ENCODE data around the gene KNTC1.
"Not testable (repeated sequence)": the region's sequence is repeated elsewhere in the genome, so short reads cannot be mapped to it uniquely, and the experiment has no call there.

KNTC1 gene

DNA sequence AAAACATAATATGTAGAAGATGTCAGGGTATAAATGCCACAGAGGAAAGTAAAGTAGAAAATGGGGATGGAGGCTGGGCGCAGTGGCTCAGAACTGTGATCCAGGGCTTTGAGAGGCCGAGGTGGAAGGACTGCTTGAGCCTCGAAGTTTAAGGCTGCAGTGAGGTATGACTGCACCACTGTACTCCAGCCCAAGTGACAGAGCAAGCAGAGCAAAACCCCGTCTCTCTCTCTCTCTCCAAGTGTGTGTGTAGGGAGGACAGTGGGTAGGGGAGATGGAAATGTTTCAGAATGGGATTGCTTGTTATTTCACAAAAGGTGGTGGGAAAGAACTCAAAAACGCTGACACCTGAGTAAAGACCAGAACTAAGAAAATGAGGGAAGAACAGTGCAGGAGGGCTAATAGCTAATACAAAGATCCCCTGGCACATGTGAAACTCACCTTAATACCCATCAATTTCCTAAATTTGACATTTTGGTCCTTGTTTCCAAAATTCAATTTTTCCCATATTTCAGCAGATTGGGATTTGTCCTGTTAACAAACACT is 20.6 kb upstream of the KNTC1 start:
- DNase-seq, result no peak

DNA sequence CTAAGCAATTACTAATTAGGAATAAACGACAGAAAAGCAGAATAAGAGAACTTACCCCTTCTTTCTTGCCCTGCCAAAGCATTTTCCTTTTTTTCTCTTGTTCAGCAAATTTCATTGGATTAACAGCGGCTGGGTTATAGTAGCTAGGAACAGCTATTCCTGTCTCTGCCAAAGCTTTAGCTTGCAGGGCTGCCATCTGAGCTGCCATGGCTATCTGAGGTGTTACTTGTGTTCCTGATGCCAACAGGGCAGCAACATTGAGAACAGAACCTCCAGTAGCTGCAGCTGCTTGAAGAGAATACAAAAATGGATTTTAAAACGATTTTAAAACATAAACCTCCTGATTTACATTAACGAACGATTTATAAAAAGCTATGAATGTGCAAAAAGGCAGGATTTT is 18.9 kb upstream of the KNTC1 start:
- DNase-seq, result no peak

DNA sequence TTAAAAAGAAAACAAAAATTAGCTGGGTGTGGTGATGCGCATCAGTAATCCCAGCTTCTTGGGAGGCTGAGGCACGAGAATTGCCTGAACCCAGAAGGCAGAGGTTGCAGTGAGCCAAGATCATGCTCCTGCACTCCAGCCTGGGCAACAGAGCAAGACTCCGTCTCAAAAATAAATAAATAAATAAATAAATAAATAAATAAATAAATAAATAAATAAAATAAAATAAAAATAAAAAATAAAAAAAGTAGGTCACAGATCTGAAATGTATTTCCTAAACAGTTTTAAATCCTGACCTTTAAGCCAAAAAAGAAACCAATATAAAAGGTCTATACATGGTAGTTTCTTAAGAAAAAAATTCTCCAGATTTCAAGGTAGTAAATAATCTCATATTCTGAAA is 14.0 kb upstream of the KNTC1 start:
- not testable (repeated sequence) for DNase-seq

DNA sequence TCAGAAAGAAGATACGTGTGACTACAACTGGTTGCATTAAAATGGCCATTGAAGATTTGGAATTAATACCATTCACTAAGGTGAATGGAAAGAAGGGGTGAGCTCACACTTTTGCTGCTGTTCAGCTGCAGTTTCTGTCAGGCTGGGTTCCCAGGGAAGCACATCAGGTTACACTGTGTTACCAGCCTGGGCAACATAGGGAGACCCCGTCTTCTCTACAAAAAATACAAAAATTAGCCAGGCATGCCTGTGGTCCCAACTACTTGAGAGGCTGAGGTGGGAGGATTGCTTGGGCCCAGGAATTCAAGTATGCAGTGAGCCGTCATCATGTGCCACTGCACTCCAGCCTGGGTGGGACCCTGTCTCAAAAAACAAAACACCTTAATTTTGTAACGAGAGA is 13.4 kb upstream of the KNTC1 start:
- no peak for DNase-seq

DNA sequence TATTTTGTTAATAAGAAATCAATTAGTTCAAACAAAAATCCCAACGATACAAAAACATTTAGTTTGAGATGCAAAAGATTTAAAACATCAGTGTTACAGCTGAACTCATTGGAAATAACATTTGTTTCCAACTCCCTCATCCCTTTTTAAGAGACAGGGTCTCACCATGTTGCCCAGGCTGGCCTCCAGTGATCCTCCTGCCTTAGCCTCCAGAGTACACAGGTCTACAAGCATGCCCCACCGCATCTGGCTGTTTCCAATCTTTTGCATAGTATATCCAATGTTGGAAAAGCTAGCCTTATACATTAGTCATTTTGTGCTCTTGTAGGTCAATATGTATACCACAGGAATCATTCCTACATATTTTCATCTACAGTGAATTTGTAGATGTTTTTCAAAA is 11.8 kb upstream of the KNTC1 start:
- no peak for DNase-seq

DNA sequence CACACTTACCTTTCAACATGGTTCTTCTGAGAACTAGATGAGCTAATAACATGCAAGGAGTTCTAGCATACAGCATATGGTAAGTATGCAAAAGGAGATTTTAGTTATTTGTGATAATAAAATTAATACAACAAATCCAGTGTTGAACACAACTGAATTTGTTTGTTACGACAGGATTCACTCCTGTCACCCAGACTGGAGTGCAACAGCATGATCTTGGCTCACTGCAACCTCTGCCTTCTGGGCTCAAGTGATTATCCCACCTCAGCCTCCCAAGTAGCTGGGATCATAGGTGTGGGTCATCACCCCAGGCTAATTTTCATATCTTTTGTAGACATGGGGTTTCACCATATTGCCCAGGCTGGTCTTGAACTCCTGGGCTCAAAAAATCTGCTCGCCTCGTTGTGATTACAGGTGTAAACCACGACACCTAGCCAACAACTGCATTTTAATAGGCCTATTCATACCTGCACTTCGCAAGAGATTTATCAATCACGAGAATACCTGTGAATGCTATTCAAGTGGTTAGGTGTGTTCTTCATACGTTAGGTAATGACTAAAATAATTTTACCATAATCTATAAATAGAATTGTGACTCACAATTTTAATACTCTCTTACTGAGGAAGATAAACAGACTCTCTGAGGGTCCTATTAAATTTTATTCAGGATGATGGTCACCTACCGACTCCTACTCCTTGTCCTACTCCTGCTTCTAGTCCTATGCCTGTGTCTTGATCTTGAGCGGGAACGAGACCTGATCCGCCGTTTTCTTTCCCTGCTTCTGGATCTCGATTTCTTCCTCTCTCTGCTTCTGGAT is 10.3 kb upstream of the KNTC1 start:
- DNase-seq, result no peak

DNA sequence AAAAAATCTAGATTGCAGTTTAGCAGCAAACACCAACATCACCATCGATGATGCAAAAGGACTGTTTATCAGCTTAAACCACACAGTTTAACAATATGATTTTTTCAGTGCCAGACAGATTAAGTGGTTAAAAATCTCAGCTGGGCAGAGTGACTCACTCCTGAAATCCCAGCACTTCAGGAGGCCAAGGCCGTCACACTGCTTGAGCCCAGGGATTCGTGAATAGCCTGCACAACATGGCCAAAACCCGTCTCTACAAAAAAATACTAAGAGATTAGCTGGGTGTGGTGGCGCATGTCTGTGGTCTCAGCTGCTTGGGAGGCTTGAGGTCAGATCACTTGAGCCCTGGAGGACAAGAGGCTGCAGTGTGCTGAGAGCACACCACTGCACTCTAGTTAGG is 9.2 kb upstream of the KNTC1 start:
- DNase-seq, result no peak

DNA sequence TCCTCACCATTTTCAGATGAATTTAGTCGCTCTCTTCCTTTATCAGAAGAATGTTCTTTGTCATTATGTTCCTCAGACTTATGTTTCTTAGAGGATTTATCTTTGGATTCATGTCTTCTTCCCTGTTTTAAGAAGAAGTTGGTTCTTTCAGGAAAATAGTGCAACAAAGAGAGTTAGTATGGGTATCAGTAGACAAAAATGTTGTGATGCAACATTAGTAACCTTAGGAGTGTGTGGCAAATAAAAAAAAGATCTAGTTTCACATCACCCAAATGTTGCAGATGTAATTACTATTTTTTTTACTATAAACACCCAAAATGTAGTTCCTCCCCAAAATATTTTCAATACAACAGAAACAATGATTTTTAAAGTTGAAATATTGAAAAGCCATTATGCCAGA is 8.1 kb upstream of the KNTC1 start:
- DNase-seq, result no peak

DNA sequence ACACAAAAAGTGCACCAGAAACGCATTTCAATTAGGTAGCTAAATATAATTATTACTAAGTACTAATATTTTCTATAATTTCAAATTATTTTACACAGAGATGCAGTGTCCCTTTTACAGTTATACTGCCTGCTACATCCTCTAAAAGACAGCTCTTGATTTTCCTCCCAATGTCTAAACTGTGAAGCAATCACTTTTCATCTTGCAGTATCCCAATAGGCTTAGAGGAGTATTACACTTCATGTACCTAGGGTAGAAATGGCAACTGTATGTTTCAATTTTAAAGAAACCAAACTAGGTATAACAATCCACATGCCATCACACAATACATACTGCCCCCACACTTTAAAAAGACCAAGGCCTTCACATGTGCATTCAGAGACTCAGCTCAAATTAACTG is 7.6 kb upstream of the KNTC1 start:
- no peak for DNase-seq

DNA sequence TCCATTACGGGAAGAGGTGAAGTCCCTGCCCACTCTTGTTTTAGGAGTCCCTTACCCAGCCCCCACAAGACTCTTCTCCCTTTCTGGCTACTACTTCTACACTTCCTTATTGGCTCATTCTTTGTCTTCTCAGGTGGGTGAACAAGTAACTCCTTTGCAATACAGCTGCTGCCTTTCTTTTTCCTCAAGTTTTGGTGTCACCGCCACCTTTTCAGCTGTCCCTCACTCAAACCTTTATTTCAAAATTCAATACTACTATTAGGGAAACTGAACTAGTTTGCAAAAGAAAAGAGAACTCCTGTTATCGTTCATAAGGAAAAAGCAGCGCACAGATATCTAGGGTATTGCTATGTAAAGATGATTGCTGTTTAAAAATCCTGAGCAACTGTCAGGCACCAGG is 6.4 kb upstream of the KNTC1 start:
- no peak for DNase-seq

DNA sequence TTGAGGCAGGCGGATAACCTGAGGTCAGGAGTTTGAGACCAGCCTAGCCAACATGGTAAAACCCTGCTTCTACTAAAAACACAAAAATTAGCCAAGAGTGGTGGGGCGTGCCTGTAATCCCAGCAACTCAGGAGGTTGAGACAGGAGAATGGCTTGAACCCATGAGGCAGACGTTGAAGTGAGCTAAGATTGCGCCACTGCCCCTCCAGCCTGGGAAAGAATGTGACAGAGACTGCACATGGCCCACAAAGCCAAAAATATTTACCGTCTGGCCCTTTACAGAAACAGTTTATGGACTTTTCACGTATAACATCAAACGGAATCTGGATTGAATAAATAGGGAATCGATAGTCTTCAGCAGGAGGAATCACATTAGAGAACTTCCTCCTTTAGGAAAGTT is 3.8 kb upstream of the KNTC1 start:
- no peak for DNase-seq

DNA sequence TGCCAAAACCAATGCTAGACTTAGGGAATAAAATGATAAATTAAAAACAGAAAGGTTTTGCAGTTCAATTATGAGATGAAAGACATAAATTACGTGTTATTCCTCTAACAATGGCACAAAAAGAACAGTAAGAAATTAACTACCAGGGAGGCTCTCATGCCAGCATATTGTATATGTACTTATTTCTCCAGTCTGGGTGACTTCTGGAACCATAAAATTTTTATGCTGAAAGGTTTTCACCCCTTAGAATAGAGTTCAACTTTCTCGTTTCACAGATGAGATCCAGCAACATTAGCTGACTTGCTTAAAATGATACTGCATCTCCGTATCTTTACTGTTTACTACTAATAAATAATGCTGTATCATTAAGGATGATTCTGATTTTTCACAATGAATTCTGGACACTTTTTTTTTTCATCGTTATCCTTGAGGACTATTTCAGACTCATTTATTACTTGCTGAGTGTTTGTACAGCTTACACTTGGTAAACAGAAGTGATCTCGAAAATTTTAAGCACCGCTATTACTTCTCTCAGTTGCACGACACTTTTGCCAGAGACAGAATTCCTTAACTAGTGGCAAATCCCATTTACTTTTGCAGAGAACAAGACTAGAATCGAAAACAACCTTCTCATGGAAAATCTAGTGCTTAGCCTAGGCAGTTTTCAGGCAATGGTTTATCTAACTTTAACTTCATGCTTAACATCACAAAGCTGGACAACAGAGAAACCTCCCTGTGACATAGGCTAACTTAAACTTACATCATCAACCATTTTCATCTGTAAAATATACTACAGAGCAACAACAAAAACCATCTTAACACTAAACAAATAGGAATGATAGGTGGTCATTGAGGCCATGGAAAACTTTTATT is 3.0 kb upstream of the KNTC1 start:
- DNase-seq, result no peak

DNA sequence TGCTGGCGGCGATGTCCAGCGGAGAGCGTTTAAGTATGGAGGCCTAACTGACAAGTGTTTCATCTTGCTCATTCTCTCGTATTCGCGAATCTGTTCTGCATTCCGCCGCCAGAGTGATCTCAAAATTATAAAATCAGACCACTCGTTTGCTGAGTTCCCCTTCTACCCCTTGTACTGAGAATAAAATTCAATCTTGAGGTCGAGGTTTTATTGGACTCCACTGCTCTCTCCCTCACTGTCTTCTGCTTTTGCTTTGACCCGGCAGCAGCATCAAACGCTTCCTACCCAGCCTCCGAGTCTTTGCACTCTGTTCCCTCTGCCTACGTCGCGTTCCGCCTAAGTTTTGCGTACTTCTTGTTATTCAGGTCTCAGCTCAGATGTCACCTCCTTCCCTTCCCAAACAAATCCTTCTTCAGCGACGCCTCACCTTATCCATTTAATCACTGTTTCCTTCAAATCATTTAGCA is 462 bp downstream of the KNTC1 start:
- DNase-seq, result no peak

DNA sequence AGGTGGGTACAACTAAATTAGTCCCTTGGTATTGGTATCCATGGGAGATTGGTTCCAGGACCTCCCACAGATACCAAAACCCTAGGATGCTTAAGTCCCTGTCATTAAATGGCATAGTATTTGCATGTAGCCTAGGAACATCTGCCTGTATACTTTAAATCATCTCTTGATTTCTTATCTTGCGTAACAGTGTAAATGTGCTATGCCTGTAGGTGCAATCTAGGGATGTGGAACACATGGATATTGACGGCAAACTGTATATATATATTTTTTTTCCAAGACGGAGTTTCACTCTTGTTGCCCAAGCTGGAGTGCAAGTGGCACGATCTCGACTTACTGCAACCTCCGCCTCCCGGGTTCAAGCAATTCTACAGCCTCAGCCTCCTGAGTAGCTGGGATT is 1.5 kb downstream of the KNTC1 start:
- no peak for DNase-seq

DNA sequence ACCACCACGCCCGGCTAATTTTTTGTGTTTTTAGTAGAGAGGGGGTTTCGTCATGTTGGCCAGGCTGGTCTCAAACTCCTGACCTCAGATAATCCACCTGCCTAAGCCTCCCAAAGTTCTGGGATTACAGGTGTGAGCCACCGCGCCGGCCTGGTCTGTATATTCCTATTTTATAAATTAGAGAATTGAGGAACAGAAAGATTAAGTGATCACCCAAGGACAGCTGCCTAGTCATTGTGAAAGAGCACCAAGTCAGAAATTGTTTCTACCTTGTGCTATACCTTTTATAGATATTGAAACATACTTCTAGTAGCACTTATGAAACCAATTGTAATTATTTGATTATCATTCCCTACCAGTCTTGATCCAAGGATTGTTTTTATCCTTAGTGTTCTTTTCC is 1.9 kb downstream of the KNTC1 start:
- DNase-seq, result no peak

DNA sequence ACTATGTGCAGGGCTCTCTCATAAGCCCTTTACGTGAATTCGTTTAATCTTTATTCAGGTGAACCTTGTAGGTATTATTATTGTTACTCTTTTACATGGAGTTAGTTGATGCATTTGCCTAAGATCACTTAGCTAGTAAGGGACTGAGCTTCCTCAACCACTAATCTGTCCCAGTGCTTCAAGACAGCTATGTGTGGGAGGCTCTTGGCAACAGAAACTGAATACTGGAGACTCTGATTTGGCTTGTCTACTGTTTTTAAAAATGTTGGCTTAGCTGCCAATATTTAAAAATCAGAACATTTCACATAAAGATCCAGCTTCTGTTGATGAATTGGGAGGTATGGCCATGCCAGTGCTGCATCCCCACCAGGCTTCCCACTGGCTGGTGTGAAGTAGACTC is 6.8 kb downstream of the KNTC1 start:
- DNase-seq, result no peak

DNA sequence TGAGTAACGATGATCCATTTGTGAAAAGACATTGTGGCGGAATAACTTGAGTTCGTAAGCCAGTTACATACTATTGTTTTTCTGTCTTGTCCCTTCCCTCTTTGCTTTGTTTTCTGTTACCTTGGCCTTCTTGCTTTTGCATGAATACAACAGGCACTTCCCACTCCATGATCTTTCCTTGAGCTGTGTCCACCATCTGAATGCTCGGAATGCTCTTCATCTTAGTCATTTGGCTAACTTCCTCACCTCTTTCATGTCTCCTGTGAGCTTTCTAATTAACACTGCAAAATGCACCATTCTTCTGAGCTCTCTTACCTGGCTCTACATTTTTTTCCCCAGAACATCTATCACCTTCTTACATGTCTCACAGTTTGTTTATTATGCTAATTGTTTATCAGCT is 10.0 kb downstream of the KNTC1 start:
- no peak for DNase-seq

DNA sequence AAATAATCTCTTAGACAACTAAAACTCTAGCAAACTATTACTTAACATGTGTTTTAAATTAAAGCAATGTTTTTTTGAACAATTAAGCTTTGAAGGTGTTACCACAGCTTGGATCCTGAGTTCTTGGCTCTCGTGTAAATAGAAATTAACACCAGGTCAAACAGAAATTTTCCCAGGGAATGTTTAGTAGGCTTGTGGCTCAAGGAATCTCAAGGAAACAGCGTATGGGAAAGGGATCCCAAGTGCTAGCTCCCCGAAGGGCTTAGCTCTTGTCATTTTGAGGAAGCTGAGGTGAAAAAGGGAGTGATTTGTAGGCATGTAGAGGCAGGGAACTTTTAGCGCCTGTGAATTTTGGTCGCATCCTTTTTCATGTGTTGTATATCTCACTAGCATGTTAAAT is 11.4 kb downstream of the KNTC1 start:
- no peak for DNase-seq

DNA sequence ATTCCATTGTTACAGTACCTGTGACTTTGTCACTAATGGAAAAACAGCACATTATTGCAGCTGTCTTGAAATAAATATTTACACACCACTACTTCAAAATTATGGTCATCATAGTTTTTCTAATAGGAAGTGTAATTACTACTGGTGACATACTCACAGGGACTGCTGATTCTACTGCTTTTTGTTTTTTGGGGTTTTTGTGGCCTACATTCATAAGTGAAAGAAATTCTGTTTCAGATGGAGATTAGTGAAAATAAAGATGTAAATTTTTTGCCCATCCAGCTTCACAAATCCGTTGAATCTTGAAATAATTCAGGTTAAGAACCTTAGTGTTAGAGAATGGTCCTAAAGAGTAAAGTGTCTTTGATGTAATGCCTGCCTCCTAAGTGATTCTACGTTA is 17.5 kb downstream of the KNTC1 start:
- DNase-seq, result no peak

DNA sequence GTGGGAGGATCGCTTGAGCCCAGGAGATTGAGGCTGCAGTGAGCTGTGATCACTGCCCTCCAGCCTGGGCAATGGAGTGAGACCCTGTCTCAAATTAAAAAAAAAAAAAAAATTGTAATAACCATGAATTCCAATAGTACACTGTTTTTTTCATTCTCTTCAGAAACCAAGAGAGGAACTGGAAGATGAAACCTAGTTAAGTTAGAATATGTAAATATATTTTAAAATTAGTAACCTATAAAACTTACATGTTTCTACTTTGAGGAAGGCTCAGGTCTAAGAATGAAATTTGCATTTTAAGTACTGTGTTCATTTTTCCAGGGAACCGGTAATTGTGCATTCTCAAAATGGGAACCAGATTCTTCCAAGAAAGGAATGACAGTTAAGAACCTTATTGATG is 18.8 kb downstream of the KNTC1 start:
- no peak for DNase-seq

DNA sequence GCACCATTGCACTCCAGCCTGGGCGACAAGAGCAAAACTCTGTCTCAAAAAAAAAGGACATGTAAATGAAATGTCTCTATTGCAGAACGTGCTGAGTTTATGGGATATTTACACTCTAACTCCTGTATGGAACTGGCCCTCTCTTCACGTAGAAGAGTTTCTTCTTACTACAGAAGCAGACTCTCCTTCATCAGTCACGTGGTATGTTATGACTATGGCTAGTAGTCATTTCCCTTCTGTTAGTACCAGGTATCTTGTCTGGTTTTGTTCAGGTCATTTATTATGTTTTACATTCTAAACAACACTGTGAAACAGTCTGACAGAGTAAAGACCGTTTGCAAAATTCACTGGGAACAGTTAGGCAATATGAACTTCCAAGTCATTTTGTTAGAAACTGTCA is 20.3 kb downstream of the KNTC1 start:
- DNase-seq, result no peak

DNA sequence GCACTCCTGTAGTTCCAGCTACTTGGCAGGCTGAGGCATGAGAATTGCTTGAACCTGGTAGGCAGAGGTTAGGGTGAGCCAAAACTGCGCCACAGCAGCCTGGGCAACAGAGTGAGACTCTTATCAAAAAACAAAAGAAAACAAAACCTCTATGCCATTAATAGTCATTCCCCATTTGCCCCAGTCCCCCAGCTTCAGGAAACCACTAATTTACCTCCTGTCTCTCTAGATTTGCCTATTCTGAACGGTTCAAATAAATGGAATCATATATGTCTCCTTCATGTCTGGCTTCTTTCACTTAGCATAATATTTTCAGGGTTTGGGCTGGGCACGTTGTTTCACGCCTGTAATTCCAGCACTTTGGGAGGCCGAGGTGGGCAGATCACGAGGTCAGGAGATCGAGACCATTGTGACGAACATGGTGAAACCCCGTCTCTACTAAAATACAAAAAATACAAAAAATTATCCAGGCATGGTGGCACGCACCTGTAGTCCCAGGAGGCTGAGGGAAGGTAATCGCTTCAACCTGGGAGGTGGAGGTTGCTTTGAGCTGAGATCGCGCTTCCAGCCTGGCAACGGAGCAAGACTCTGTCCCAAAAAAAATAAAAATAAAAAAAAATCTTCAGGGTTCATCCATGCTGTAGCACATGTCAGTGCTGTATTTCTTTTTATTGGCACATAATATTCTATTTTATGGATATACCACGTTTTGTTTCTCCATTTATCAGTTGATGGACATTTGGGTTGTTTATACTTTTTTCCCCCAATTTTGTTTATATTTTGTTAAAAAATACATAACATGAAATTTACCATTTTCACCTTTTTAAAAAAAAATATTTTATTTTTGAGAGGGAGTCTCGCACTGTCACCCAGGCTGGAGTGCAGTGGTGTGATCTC is 31.9 kb downstream of the KNTC1 start:
- DNase-seq, result no peak

DNA sequence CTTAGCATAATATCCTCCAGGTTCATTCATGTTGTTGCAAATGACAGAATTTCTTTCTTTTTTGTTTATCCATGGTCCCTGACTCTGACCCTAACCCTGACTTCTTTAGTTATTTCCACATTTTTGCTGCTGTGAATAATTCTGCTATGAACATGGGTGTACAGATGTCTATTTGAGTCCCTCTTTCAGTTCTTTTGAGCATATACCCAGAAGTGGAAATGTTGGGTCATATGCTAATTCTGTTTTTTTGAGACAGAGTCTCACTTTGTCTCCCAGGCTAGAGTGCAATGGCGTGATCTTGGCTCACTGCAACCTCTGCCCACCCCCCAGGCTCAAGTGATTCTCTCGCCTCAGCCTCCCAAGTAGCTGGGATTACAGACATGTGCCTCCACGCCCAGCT is 33.1 kb downstream of the KNTC1 start:
- DNase-seq, result no peak

Data from NCI-H1092 treated with DMSO at 0.1 percent for 48 hours (cell line).